IMR-90 (cell line): ENCODE results near the gene GRK5. TPM values are rescaled to one million over a fixed set of nuclear protein-coding genes. Genes with fewer than 3 reads are reported as not detected.

Experiments used
- ATAC-seq: fragments of 200-7000 bp; cut with Tn5 transposase; 2 replicates; pipeline ENCODE4 v1.9.1; 2020; ENCODE audit warnings: low read depth, mild to moderate bottlenecking, moderate library complexity
- BruUV-seq: library from RNA; stranded (reverse); fragments of 400-500 nt; replicated peaks from 2 replicates; lab custom pipeline; 2021; lab: Mats Ljungman, UMichigan
- CTCF ChIA-PET: fragments of 300-600 bp; formaldehyde crosslinking; extraction: SDS; loops from one replicate; lab custom pipeline; 2021; ENCODE audit warnings: antibody characterized with exemption; lab: Yijun Ruan, JAX
- POLR2A ChIA-PET: fragments of 300-600 bp; sonication (Branson Sonifier 250); formaldehyde crosslinking; loops from one replicate; lab custom pipeline; 2022; ENCODE audit warnings: antibody characterized with exemption; ENCODE audit not compliant: unreplicated experiment; lab: Charles Lee
- DNase-seq: peaks from one replicate; pipeline ENCODE4 v3.0.0; 2013
- H2AFZ ChIP-seq: replicated peaks from 2 replicates; pipeline ENCODE3; 2013; ENCODE audit warnings: low read length, mild to moderate bottlenecking; ENCODE audit not compliant: poor library complexity
- H2AK5ac ChIP-seq: 2 replicates; pipeline ENCODE4 v1.6.1; 2013; ENCODE audit warnings: low read depth, low read length, inconsistent platforms
- H2AK9ac ChIP-seq: replicated peaks from 2 replicates; pipeline ENCODE3; 2013; ENCODE audit warnings: mild to moderate bottlenecking, low read depth, low read length, moderate library complexity; ENCODE audit not compliant: poor library complexity
- H2BK120ac ChIP-seq: 2 replicates; pipeline ENCODE4 v1.6.1; 2013; ENCODE audit warnings: low read depth, low read length, inconsistent platforms
- H2BK15ac ChIP-seq: 3 replicates; pipeline ENCODE4 v1.6.1; 2013; ENCODE audit warnings: low read depth, low read length, inconsistent platforms
- H2BK20ac ChIP-seq: 2 replicates; pipeline ENCODE4 v1.6.1; 2013; ENCODE audit warnings: low read depth, mild to moderate bottlenecking, inconsistent platforms, low read length, moderate library complexity
- H2BK5ac ChIP-seq: 2 replicates; pipeline ENCODE4 v1.6.1; 2013; ENCODE audit warnings: mild to moderate bottlenecking, low read depth, low read length, inconsistent platforms; ENCODE audit not compliant: poor library complexity, severe bottlenecking
- H3K14ac ChIP-seq: replicated peaks from 2 replicates; pipeline ENCODE4 v1.6.1; 2013; ENCODE audit warnings: low read depth, low read length, inconsistent platforms
- H3K18ac ChIP-seq: 2 replicates; pipeline ENCODE4 v1.6.1; 2013; ENCODE audit warnings: low read depth, low read length, control low read depth
- H3K23ac ChIP-seq: 2 replicates; pipeline ENCODE4 v1.6.1; 2013; ENCODE audit warnings: low read depth, low read length, inconsistent platforms
- H3K27ac ChIP-seq: 2 replicates; pipeline ENCODE4 v1.5.1; 2013; ENCODE audit warnings: mild to moderate bottlenecking, control low read depth, low read length; ENCODE audit not compliant: insufficient read depth
- H3K27me3 ChIP-seq: 2 replicates; pipeline ENCODE4 v1.6.1; 2013; ENCODE audit warnings: low read length; ENCODE audit not compliant: control insufficient read depth, insufficient read depth
- H3K36me3 ChIP-seq: 2 replicates; pipeline ENCODE4 v1.6.1; 2013; ENCODE audit warnings: low read length, mixed read lengths; ENCODE audit not compliant: control insufficient read depth, insufficient read depth
- H3K4ac ChIP-seq: 2 replicates; pipeline ENCODE4 v1.6.1; 2013; ENCODE audit warnings: low read depth, low read length, inconsistent platforms
- H3K4me1 ChIP-seq: 2 replicates; pipeline ENCODE4 v1.6.1; 2013; ENCODE audit warnings: low read length, mixed read lengths; ENCODE audit not compliant: control insufficient read depth, insufficient read depth
- H3K4me2 ChIP-seq: 2 replicates; pipeline ENCODE4 v1.6.1; 2013; ENCODE audit warnings: low read depth, mild to moderate bottlenecking, control low read depth, low read length, moderate library complexity
- H3K4me3 ChIP-seq: 2 replicates; pipeline ENCODE4 v1.5.1; 2013; ENCODE audit warnings: low read depth, mild to moderate bottlenecking, control low read depth, low read length, moderate library complexity; ENCODE audit not compliant: insufficient read depth
- H3K56ac ChIP-seq: 2 replicates; pipeline ENCODE4 v1.6.1; 2013; ENCODE audit warnings: low read length, inconsistent platforms; ENCODE audit not compliant: insufficient read depth; ENCODE audit errors: extremely low read depth
- H3K79me1 ChIP-seq, 2 experiments: 2 replicates each; pipeline ENCODE4 v1.6.1; 2013; ENCODE audit warnings: low read length in 2 of 2, inconsistent platforms in 1 of 2, low read depth in 1 of 2
- H3K9ac ChIP-seq: 2 replicates; pipeline ENCODE4 v1.6.1; 2013; ENCODE audit warnings: low read depth, low read length, control low read depth
- H3K9me1 ChIP-seq: 2 replicates; pipeline ENCODE4 v1.6.1; 2013; ENCODE audit warnings: low read length, inconsistent platforms; ENCODE audit not compliant: insufficient read depth
- H3K9me3 ChIP-seq: 2 replicates; pipeline ENCODE4 v1.6.1; 2013; ENCODE audit warnings: low read length; ENCODE audit not compliant: control insufficient read depth, insufficient read depth
- H4K20me1 ChIP-seq: 2 replicates; pipeline ENCODE4 v1.6.1; 2013; ENCODE audit warnings: low read length, inconsistent platforms; ENCODE audit not compliant: insufficient read depth
- H4K5ac ChIP-seq: 2 replicates; pipeline ENCODE4 v1.6.1; 2013; ENCODE audit warnings: mild to moderate bottlenecking, low read depth, low read length, control low read depth
- H4K8ac ChIP-seq, 2 experiments: 2 replicates each; pipeline ENCODE4 v1.6.1; 2013; ENCODE audit warnings: low read depth in 2 of 2, low read length in 2 of 2, control low read depth in 1 of 2, inconsistent platforms in 1 of 2
- H4K91ac ChIP-seq: 2 replicates; pipeline ENCODE4 v1.6.1; 2013; ENCODE audit warnings: low read depth, low read length, inconsistent platforms; ENCODE audit not compliant: insufficient read depth
- RAD21 ChIP-seq: IDR thresholded peaks from 2 replicates; pipeline ENCODE4 v1.6.1; 2012; ENCODE audit warnings: low read length, improper control_type of control experiment
- RFX5 ChIP-seq: IDR thresholded peaks from 2 replicates; pipeline ENCODE4 v1.8.0; 2012; ENCODE audit warnings: low read depth, mild to moderate bottlenecking, low read length, moderate library complexity
- WGBS, 2 experiments: methylation state at CpG; one replicate each; pipeline versions ENCODE4 v1.1.5 to v1.1.7; 2013; ENCODE audit warnings: missing lambda C conversion rate in 2 of 2; ENCODE audit not compliant: insufficient read length in 1 of 2; ENCODE audit errors: extremely low coverage in 2 of 2; 5-methylcytosine and 5-hydroxymethylcytosine counted together
- dilution Hi-C: fragments of 300-500 bp; cut with HindIII; formaldehyde crosslinking; loops from one replicate; pipeline ENCODE4 v1.14.3; 2018; ENCODE audit warnings: low sequenced_read_pairs; ENCODE audit not compliant: unreplicated experiment
- in situ Hi-C: fragments of 300-500 bp; cut with MboI; formaldehyde crosslinking; loops from 3 replicates; pipeline ENCODE4 v1.14.3; 2019; ENCODE audit warnings: low sequenced_read_pairs, inconsistent platforms, mixed read lengths
- intact Hi-C: fragments of 100-400 bp; cut with micrococcal nuclease; formaldehyde crosslinking; loops from 2 replicates; pipeline ENCODE4 v1.10.0; 2022
- polyA plus RNA-seq, 3 experiments: library from polyadenylated mRNA; depleted of rRNA; stranded (reverse); fragments of >200 nt; gene quantifications; 2 replicates each; pipeline ENCODE4 v1.2.3, GENCODE V29; 2012; ENCODE audit warnings: low replicate concordance in 1 of 3
- total RNA-seq: library from RNA; depleted of rRNA; stranded (reverse); fragments of >200 nt; gene quantifications from 2 replicates; pipeline ENCODE4 v1.2.3, GENCODE V29; 2012
- TF ChIP-seq, protein P1 (sequence below): conservative IDR thresholded peaks from 2 replicates; pipeline ENCODE4 v1.5.1; 2012; ENCODE audit warnings: mild to moderate bottlenecking, low read depth, low read length, improper control_type of control experiment

The GRK5 gene
- total and polyA plus RNA-seq, 2 of the 4 experiments (the other 2 are of a cell fraction) = 12.9 to 16.3 TPM

DNA sequence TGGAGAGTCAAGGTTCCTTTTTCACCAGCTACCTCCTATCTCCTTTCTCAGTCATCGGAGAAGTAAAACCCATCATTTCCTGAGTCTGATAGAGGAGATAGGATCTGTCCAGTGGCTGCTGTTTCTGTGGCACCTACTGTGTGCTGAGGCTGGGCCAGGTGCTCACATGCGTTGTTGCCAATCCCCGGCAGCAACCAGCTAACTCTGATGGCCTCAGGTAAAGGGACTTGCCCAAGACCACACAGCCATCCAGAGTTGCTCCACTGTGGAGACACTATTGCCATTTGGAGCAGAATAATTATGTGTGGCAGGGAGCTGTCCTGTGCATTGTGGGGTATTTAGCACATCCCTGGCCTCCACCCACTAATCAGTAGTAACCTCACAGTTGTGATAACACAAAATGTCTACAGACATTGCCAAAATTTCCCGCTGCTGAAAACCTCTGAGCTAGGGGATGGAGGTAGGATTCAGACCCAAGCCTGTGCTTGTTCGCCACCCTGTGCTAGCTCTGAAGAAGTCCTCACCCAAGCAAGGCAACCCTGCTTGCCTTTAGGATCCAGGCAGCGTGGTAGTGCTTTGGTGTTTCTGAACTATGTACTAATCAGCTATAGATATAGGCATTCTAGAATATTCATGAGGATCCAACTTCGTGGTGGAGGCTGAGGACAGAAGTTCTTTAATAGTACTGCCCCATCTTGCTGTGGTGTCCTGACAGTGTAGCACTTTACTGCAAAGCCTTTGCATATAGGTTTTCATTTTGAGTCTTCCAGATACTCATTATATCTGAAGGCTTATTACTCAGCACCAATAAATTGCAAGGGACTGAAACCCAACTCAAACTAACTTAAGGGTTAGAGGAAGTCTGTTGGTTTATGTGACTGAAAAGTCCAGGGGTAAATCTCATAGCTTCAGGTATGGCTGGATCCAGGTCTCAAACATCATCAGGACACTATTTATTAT is 164.6 kb downstream of the GRK5 start:
- H3K4me2 ChIP-seq = no peak overlapping the region
- peaks cover 14% of the 10 kb centered on the region; the same call in 1 of the 2 replicates for H4K20me1 ChIP-seq
- H3K4me3 ChIP-seq = no peak overlapping the region
- DNase-seq = no peak
- H3K23ac ChIP-seq = peak overlapping the region; percentile 95
- in situ Hi-C loops (no loop called here), intact Hi-C loops (loop anchor here (1.0 to 2.0 kb wide), 2 partner anchors 43 to 165 kb away; partner anchors contain the start of gene GRK5), dilution Hi-C loops (no loop called here)
- peak overlapping the region; percentile 78 for H2BK15ac ChIP-seq
- no peak for ATAC-seq
- TF ChIP-seq RAD21 (peak; percentile 27; the same call in 1 of the 2 replicates), RFX5 (no peak)
- TF ChIP-seq, protein P1, sequence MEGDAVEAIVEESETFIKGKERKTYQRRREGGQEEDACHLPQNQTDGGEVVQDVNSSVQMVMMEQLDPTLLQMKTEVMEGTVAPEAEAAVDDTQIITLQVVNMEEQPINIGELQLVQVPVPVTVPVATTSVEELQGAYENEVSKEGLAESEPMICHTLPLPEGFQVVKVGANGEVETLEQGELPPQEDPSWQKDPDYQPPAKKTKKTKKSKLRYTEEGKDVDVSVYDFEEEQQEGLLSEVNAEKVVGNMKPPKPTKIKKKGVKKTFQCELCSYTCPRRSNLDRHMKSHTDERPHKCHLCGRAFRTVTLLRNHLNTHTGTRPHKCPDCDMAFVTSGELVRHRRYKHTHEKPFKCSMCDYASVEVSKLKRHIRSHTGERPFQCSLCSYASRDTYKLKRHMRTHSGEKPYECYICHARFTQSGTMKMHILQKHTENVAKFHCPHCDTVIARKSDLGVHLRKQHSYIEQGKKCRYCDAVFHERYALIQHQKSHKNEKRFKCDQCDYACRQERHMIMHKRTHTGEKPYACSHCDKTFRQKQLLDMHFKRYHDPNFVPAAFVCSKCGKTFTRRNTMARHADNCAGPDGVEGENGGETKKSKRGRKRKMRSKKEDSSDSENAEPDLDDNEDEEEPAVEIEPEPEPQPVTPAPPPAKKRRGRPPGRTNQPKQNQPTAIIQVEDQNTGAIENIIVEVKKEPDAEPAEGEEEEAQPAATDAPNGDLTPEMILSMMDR = peak; percentile 3; the same call in 1 of the 2 replicates
- peaks cover 37% of the 10 kb centered on the region for H3K9me1 ChIP-seq
- H3K9me3 ChIP-seq = no peaks in the 10 kb centered on the region
- peak overlapping the region; percentile 79 for H4K5ac ChIP-seq
- H3K14ac ChIP-seq = peak overlapping the region; percentile 94
- peak overlapping the region; percentile 5 for H2AFZ ChIP-seq
- H4K8ac ChIP-seq = peak overlapping the region; percentile 74 to 83
- H2AK5ac ChIP-seq = peak overlapping the region; percentile 99
- peaks cover 10% of the 10 kb centered on the region; the same call in 1 of the 2 replicates for H3K36me3 ChIP-seq
- peak overlapping the region; percentile 88 for H2AK9ac ChIP-seq
- peaks cover 50% of the 10 kb centered on the region for H3K4me1 ChIP-seq
- peaks cover 55 to 79% of the 10 kb centered on the region in 2 experiments for H3K79me1 ChIP-seq
- peak overlapping the region; percentile 94 for H2BK20ac ChIP-seq
- WGBS, 2 experiments = no CpG with 5 or more reads among the region's 7 CpGs
- H3K4ac ChIP-seq = peak overlapping the region; percentile 96
- no TSS peak for BruUV-seq
- peak overlapping the region; percentile 99 for H2BK120ac ChIP-seq
- peak overlapping the region; percentile 96 for H4K91ac ChIP-seq
- peak overlapping the region; percentile 30; the same call in 1 of the 2 replicates for H3K9ac ChIP-seq
- H3K27ac ChIP-seq = peak overlapping the region; percentile 96
- peak overlapping the region; percentile 91 for H2BK5ac ChIP-seq
- ChIA-PET POLR2A (no interaction called here), CTCF (interaction anchor here (1.1 to 2.0 kb wide), 2 partner anchors 166 to 173 kb away, joined by 4 to 5 read pairs; no protein-coding TSS in a partner anchor)
- H3K27me3 ChIP-seq = no peaks in the 10 kb centered on the region
- H3K18ac ChIP-seq = peak overlapping the region; percentile 83
- H3K56ac ChIP-seq = peak overlapping the region; percentile 72
